ENCODE measurements around the gene SPARCL1.

DNA sequence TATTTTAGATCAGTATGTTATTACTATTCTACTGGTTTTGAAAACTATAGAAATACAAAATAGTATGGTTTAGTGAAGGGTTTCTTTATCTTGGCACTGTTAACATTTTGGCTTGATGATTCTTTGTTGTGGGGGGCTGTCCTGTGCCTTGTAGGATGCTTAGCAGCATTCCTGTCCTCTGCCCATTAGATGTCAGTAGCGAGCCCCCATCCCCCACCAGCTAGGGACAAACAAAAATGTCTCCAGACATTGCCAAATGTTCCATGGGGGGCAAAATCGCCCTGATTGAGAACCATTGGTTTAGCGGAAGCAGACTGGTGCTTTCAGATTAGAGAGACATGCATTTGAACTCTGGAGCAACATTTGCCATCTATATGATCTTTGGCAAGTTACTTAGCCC, 23.3 kb downstream of the SPARCL1 start:
- TF ChIP-seq, protein P1, sequence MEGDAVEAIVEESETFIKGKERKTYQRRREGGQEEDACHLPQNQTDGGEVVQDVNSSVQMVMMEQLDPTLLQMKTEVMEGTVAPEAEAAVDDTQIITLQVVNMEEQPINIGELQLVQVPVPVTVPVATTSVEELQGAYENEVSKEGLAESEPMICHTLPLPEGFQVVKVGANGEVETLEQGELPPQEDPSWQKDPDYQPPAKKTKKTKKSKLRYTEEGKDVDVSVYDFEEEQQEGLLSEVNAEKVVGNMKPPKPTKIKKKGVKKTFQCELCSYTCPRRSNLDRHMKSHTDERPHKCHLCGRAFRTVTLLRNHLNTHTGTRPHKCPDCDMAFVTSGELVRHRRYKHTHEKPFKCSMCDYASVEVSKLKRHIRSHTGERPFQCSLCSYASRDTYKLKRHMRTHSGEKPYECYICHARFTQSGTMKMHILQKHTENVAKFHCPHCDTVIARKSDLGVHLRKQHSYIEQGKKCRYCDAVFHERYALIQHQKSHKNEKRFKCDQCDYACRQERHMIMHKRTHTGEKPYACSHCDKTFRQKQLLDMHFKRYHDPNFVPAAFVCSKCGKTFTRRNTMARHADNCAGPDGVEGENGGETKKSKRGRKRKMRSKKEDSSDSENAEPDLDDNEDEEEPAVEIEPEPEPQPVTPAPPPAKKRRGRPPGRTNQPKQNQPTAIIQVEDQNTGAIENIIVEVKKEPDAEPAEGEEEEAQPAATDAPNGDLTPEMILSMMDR (conservative IDR thresholded peaks at IDR 0.05; ENCODE audit: low read length) = peak; percentile 55
- no peak for TF ChIP-seq EZH2phosphoT487 (IDR thresholded peaks at IDR 0.05; ENCODE audit: borderline replicate concordance, low read depth, low read length)

Data from OCI-LY7 (cell line).